Esophagus (tissue), 2 donors: ENCODE measurements around the gene CCDC178. TPM values are rescaled to one million over a fixed set of nuclear protein-coding genes. Genes with fewer than 3 reads are reported as not detected.
"Not testable (repeated sequence)": the region's sequence is repeated elsewhere in the genome, so short reads cannot be mapped to it uniquely, and the experiment has no call there.

ENCODE experiments used
- H3K27ac ChIP-seq, 2 donors: one replicate each; pipeline ENCODE4 v1.5.1; 2013; ENCODE audit warnings: low read depth in 2 of 2, mild to moderate bottlenecking in 2 of 2, inconsistent platforms in 1 of 2, low read length in 1 of 2, moderate library complexity in 1 of 2
- H3K27me3 ChIP-seq, 2 donors: one replicate each; pipeline ENCODE4 v1.6.1; 2013; ENCODE audit warnings: low read length in 2 of 2, control low read depth in 1 of 2, mild to moderate bottlenecking in 1 of 2; ENCODE audit not compliant: insufficient read depth in 2 of 2, control insufficient read depth in 1 of 2
- H3K36me3 ChIP-seq, 2 donors: one replicate each; pipeline ENCODE4 v1.6.1; 2013; ENCODE audit warnings: low read length in 1 of 2; ENCODE audit not compliant: control insufficient read depth in 2 of 2, insufficient read depth in 2 of 2
- H3K4me1 ChIP-seq, 2 donors: one replicate each; pipeline ENCODE4 v1.6.1; 2013; ENCODE audit warnings: low read length in 1 of 2; ENCODE audit not compliant: control insufficient read depth in 2 of 2, insufficient read depth in 2 of 2
- H3K4me3 ChIP-seq, 2 donors: one replicate each; pipeline ENCODE4 v1.5.1; 2013; ENCODE audit warnings: low read length in 2 of 2, mild to moderate bottlenecking in 2 of 2, low read depth in 1 of 2, moderate library complexity in 1 of 2
- H3K9me3 ChIP-seq, 2 donors: one replicate each; pipeline ENCODE4 v1.6.1; 2013; ENCODE audit warnings: mild to moderate bottlenecking in 2 of 2, low read depth in 1 of 2, low read length in 1 of 2, moderate library complexity in 1 of 2; ENCODE audit not compliant: control insufficient read depth in 2 of 2, insufficient read depth in 1 of 2
- WGBS, 2 donors: extraction: QIAGEN DNeasy Blood & Tissue Kit; methylation state at CpG; one replicate each; pipeline ENCODE4 v1.1.7; 2013; 5-methylcytosine and 5-hydroxymethylcytosine counted together
- polyA plus RNA-seq, 2 donors: library from polyadenylated mRNA; stranded (reverse); fragments of 200-250 nt; gene quantifications; one replicate each; pipeline ENCODE4 v1.2.3, GENCODE V29; 2013
- donor health status: healthy with polysubstance abuse.
- donor health status: Bipolar disorder and iron deficiency.

Gene CCDC178
- polyA plus RNA-seq, 2 donors, result 0.24 to 0.34 TPM

DNA sequence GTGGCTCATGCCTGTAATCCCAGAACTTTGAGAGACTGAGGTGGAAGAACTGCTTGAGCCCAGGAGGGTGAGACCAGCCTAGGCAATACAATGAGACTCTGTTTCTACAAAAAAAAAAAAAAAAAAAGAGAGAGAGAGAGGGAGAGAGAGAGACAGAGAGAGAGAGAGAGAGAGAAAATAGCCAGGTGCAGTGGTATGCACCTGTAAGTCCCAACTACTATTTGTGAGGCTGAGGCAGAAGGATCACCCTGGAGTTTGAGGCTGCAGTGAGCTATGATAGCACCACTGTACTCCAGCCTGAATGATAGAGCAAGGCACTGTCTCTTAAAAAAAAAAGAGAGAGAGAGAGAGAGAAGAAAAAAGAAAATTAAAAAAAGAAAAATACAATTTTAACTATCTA lies 245.7 kb downstream of the CCDC178 start:
- Histone ChIP-seq H3K27me3 (no peaks in the 10 kb centered on the region), H3K27ac (no peak overlapping the region), H3K36me3 (no peaks in the 10 kb centered on the region), H3K4me1 (no peaks in the 10 kb centered on the region), H3K9me3 (no peaks in the 10 kb centered on the region), H3K4me3 (no peak overlapping the region)

DNA sequence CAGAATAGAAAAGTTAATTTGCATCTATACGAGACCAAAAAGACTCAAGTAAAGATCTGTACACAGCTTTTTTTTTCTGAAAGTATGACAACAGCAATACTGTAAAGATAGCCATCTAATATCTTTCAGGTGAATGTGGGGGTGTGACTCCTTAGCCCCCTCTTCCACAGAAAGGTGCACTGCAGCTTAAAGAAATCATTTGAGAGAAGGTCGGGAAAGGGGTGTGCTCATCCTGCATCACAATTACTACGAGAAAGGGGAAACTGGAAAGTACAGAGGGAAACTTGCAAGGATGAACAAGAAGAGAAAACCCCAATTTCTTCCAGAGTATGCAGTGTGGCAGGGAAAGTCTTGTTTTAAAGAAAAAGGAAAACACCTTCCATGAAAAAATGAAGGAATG lies 255.6 kb downstream of the CCDC178 start:
- WGBS, 2 donors, result 64 to 71% methylated on average over 3 of the region's 3 CpGs
- no peaks in the 10 kb centered on the region for H3K36me3 ChIP-seq
- no peaks in the 10 kb centered on the region for H3K9me3 ChIP-seq
- no peak overlapping the region for H3K4me3 ChIP-seq
- no peaks in the 10 kb centered on the region for H3K4me1 ChIP-seq
- H3K27me3 ChIP-seq, result no peaks in the 10 kb centered on the region
- no peak overlapping the region for H3K27ac ChIP-seq

DNA sequence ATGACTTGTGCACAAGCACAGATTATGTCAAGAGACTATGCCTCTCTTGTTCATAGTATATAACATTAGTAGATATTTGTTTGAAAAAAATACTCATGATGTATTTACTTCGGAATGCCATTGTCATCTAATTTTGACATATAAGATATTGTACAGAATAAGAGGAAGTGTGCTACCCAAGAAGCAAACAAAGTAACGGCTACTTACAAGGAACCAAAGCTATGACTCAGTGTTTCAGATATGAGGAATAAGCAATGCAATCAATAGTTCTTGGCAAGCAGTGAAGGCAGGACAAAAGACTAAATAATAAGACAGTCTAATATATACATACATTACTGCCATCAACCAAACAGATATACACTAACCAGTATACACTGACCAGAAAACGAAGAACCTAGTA lies 256.3 kb downstream of the CCDC178 start:
- no peaks in the 10 kb centered on the region for H3K27me3 ChIP-seq
- H3K9me3 ChIP-seq, result no peaks in the 10 kb centered on the region
- no peaks in the 10 kb centered on the region for H3K4me1 ChIP-seq
- H3K4me3 ChIP-seq, result no peak overlapping the region
- no peaks in the 10 kb centered on the region for H3K36me3 ChIP-seq
- no peak overlapping the region for H3K27ac ChIP-seq
- 30 to 40% methylated on average over 3 of the region's 3 CpGs for WGBS, 2 donors

DNA sequence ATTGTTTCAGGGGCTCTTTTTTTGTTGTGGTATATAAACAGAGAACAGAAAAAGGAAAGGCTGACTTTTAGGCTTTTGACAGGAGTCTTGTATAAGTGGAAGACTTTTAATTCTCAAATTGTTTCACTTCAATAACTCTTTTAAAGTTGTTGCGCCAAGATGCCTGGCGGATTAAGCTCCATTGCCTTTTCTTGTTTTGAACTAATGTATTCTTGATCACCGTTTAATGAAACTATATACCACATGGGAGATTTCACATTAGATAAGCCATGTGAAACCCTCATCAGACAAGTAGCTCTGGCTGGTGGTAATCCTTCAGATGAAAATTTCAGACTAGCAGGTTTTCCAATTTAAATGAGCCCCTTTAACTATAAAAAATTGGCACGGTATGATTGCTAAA lies 257.4 kb downstream of the CCDC178 start:
- no peaks in the 10 kb centered on the region for H3K27me3 ChIP-seq
- no peak overlapping the region for H3K27ac ChIP-seq
- H3K4me3 ChIP-seq, result no peak overlapping the region
- H3K36me3 ChIP-seq, result no peaks in the 10 kb centered on the region
- WGBS, 2 donors, result 79 to 82% methylated on average over 4 of the region's 4 CpGs
- H3K9me3 ChIP-seq, result no peaks in the 10 kb centered on the region
- H3K4me1 ChIP-seq, result no peaks in the 10 kb centered on the region

DNA sequence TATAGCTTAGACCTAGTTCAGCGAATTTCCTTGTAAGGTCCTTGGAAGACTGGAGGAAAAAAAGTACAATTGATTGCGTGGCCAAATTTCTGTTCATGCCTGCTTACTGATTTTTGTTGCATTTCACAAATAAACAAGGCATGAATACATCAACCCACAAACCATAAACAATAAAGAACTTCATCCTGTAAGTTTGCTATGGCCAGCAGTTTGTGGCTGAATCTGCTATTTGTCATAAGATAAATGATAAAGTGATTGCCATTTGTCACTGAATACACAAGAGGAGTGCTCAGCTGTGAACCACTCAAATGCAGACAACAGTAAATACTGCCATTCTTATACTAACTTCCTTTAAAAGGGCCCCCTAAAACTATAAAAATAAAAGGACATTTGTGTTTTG lies 259.5 kb downstream of the CCDC178 start:
- Histone ChIP-seq H3K36me3 (no peaks in the 10 kb centered on the region), H3K9me3 (no peaks in the 10 kb centered on the region), H3K4me1 (no peaks in the 10 kb centered on the region), H3K27me3 (no peaks in the 10 kb centered on the region), H3K4me3 (no peak overlapping the region), H3K27ac (no peak overlapping the region)
- WGBS, 2 donors, result 65 to 77% methylated on average over 2 of the region's 2 CpGs

DNA sequence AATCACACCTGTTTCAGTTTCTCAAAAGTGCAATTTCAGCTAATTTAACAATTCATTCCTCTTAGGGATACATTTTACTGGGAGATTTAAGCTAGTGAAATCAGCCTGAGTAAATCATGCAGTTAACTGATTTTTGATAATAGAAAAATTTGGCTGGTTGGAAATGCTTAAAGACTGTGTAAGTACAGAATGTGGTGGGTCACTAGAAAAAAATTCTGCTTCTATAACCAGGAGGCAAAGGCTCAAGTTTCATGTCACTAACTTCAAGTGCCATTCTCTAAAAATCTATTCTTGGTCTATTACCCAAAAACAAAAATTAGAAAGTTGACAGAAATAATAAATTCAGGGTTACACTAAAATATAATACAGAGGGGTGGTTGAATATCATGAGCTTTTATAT lies 271.3 kb downstream of the CCDC178 start:
- H3K27me3 ChIP-seq, result no peaks in the 10 kb centered on the region
- H3K4me1 ChIP-seq, result no peaks in the 10 kb centered on the region
- H3K27ac ChIP-seq, result no peak overlapping the region
- no peak overlapping the region for H3K4me3 ChIP-seq
- no peaks in the 10 kb centered on the region for H3K9me3 ChIP-seq
- H3K36me3 ChIP-seq, result no peaks in the 10 kb centered on the region

DNA sequence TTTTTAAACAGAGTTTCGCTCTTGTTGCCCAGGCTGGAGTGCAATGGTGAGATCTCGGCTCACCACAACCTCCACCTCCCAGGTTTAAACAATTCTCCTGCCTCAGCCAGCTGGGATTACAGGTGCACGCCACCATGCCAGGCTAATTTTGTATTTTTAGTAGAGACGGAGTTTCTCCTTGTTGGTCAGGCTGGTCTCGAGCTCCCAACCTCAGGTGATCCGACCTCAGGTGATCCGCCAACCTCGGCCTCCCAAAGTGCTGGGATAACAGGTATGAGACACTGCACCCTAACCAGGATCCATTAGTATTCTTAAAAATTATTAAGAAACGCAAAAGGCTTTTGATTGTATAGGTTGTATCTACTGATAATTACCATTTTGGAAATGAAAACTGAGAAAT lies 276.4 kb downstream of the CCDC178 start:
- not testable (repeated sequence) for H3K27me3 ChIP-seq, H3K27ac ChIP-seq, H3K36me3 ChIP-seq, H3K4me1 ChIP-seq, H3K9me3 ChIP-seq, H3K4me3 ChIP-seq
- 91 to 94% methylated on average over 9 of the region's 9 CpGs for WGBS, 2 donors

DNA sequence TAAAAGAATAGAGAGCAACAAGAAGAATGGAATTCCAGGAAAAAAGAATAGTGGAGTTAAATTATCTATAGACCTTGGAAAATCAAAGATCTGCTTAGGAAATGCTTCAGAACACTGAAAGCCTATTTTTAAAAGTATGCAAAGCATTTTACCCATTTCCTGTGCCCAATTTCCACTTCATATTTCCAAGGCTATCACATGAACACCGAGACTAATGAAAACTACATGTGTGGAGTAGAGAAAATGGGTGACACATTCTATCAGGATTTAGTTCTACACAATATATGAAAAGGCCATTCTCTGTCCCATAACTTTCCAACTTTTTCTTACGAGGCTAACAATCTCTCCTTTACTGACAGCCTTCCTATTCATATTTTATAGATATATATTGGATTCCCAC lies 279.4 kb downstream of the CCDC178 start:
- H3K27me3 ChIP-seq, result no peaks in the 10 kb centered on the region
- H3K27ac ChIP-seq, result no peak overlapping the region
- no peaks in the 10 kb centered on the region for H3K36me3 ChIP-seq
- H3K4me1 ChIP-seq, result no peaks in the 10 kb centered on the region
- WGBS, 2 donors, result 77 to 84% methylated on average over 2 of the region's 2 CpGs
- no peak overlapping the region for H3K4me3 ChIP-seq
- no peaks in the 10 kb centered on the region for H3K9me3 ChIP-seq

DNA sequence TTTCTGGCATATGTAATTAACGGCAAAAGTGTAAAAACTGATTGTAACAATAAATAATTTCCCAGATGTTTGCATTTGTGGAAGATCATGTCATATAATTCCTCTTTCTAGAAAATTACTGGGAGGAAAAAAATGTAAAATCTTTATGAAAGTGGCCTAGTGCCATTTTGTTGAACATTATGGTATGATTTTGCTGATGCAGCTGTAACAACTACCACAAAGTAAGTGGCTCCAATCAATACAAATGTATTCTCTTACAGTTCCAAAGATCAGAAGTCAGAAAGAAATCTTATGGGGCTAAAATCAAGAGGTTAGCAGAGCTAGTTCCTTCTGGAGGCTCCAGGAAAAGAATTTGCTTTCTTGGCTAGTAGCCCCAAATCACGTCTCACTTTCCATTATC lies 281.4 kb downstream of the CCDC178 start:
- 60 to 65% methylated on average over 2 of the region's 2 CpGs for WGBS, 2 donors

DNA sequence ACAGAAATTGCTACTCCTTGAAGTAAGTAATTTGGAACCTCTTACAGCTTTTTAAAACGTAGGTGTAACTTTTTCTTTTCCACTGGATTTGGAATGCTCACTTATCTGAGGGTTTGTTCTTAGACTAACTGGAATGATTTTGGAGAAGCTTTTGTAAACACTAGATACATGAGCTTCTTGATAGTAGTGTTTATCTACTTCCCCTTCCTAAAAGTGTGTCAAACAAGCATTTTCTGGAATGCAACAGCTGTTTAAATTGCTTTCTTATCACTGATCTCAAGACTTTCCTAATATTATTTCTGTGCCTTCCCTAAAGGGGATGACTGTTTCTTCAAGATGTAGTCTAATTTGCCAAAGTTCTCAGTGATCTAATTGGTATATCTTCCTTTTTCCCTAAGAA lies 282.6 kb downstream of the CCDC178 start:
- Histone ChIP-seq H3K4me1 (no peaks in the 10 kb centered on the region), H3K27ac (no peak overlapping the region), H3K9me3 (no peaks in the 10 kb centered on the region), H3K36me3 (no peaks in the 10 kb centered on the region), H3K27me3 (no peaks in the 10 kb centered on the region), H3K4me3 (no peak overlapping the region)
- WGBS, 2 donors, result 13 to 14% methylated on average over 1 of the region's 1 CpG

More for the DNA sequence above, 281.4 kb downstream of the CCDC178 start:
- no peaks in the 10 kb centered on the region for H3K9me3 ChIP-seq
- no peaks in the 10 kb centered on the region for H3K36me3 ChIP-seq
- H3K27me3 ChIP-seq, result no peaks in the 10 kb centered on the region
- H3K4me3 ChIP-seq, result no peak overlapping the region
- no peaks in the 10 kb centered on the region for H3K4me1 ChIP-seq
- H3K27ac ChIP-seq, result no peak overlapping the region
